Fibroblast of lung (primary cell): ENCODE results near the gene RASSF4. TPM values are rescaled to one million over a fixed set of nuclear protein-coding genes. Genes with fewer than 3 reads are reported as not detected.
A peak's percentile ranks its signal among the peaks of the same experiment; 100 is the strongest.

Experiments
- DNase-seq, 2 donors: peaks; one replicate each; pipeline versions ENCODE4 v3.0.0 to v3.0.0-alpha.2; 2010; ENCODE audit warnings: low read depth in 2 of 2
- H2AFZ ChIP-seq: 2 replicates; pipeline ENCODE4 v1.5.1; 2012; ENCODE audit warnings: low read length, control low read depth, inconsistent platforms
- H3K27ac ChIP-seq: 2 replicates; pipeline ENCODE4 v1.5.1; 2011; ENCODE audit warnings: low read length, control low read depth; ENCODE audit not compliant: insufficient read depth
- H3K27me3 ChIP-seq: 2 replicates; pipeline ENCODE4 v1.5.1; 2011; ENCODE audit warnings: mild to moderate bottlenecking, low read length; ENCODE audit not compliant: control insufficient read depth, insufficient read depth
- H3K36me3 ChIP-seq: 2 replicates; pipeline ENCODE4 v1.5.1; 2011; ENCODE audit warnings: low read length; ENCODE audit not compliant: control insufficient read depth, insufficient read depth
- H3K4me1 ChIP-seq: 2 replicates; pipeline ENCODE4 v1.5.1; 2011; ENCODE audit warnings: low read length; ENCODE audit not compliant: control insufficient read depth, insufficient read depth; ENCODE audit errors: extremely low read depth
- H3K4me2 ChIP-seq: 2 replicates; pipeline ENCODE4 v1.5.1; 2011; ENCODE audit warnings: low read length, control low read depth; ENCODE audit not compliant: insufficient read depth; ENCODE audit errors: extremely low read depth
- H3K4me3 ChIP-seq, 4 experiments: fragments of 200-600 bp in 1 of 4; sonication (generic) in 1 of 4; replicated peaks in 1 of 4; 2 replicates each; pipeline ENCODE4 v1.5.1; 2011 to 2016; ENCODE audit warnings: low read length in 4 of 4, low read depth in 3 of 4, mild to moderate bottlenecking in 3 of 4, control low read depth in 2 of 4, inconsistent platforms in 1 of 4, mixed read lengths in 1 of 4; ENCODE audit not compliant: insufficient read depth in 1 of 4; ENCODE audit errors: control extremely low read depth in 1 of 4
- H3K79me2 ChIP-seq: 2 replicates; pipeline ENCODE4 v1.5.1; 2012; ENCODE audit warnings: mild to moderate bottlenecking, low read length, inconsistent platforms; ENCODE audit not compliant: control insufficient read depth, insufficient read depth
- H3K9ac ChIP-seq: 2 replicates; pipeline ENCODE4 v1.5.1; 2011; ENCODE audit warnings: mild to moderate bottlenecking, low read length, control low read depth; ENCODE audit not compliant: insufficient read depth
- H3K9me3 ChIP-seq: 2 replicates; pipeline ENCODE4 v1.5.1; 2012; ENCODE audit warnings: low read depth, low read length; ENCODE audit not compliant: control insufficient read depth, insufficient read depth
- H4K20me1 ChIP-seq: 2 replicates; pipeline ENCODE4 v1.5.1; 2011; ENCODE audit warnings: low read length; ENCODE audit not compliant: control insufficient read depth, insufficient read depth; ENCODE audit errors: extremely low read depth
- CTCF ChIP-seq, 2 donors: IDR thresholded peaks in 1 of 2; conservative IDR thresholded peaks in 1 of 2; 1 replicate in 1 of 2; 2 replicates in 1 of 2; pipeline ENCODE4 v1.5.1; 2011 to 2012; ENCODE audit warnings: low read length in 2 of 2, control low read depth in 1 of 2, inconsistent platforms in 1 of 2, low read depth in 1 of 2, mild to moderate bottlenecking in 1 of 2
- EZH2 ChIP-seq: IDR thresholded peaks from 2 replicates; pipeline ENCODE4 v1.5.1; 2012; ENCODE audit warnings: low read length, control low read depth, mild to moderate bottlenecking; ENCODE audit errors: missing control alignments
- polyA plus RNA-seq, 2 donors: library from polyadenylated mRNA; depleted of rRNA in 1 of 2; stranded (reverse) in 1 of 2; unstranded in 1 of 2; fragments of >200 nt; gene quantifications; 2 replicates each; pipeline ENCODE4 v1.2.1, GENCODE V29; 2011 to 2012; ENCODE audit warnings: missing spikeins in 1 of 2
- total RNA-seq: library from RNA; depleted of rRNA; stranded (reverse); fragments of >200 nt; gene quantifications from 2 replicates; pipeline ENCODE4 v1.2.1, GENCODE V29; 2014

RASSF4 gene
- total and polyA plus RNA-seq, 2 donors (not counting 1 experiment from before 2014, with no cell fraction given) = 6.4 to 11.4 TPM

GRCh38 chr10:45001381-45002148 lies 42.0 kb downstream of the RASSF4 start:
- Histone ChIP-seq H3K79me2 (peaks cover 17% of the 10 kb centered on the region), H3K9ac (peak overlapping the region; percentile 85), H2AFZ (peak overlapping the region; percentile 85), H3K4me1 (peaks cover 3% of the 10 kb centered on the region), H4K20me1 (no peaks in the 10 kb centered on the region), H3K4me2 (peak overlapping the region; percentile 98), H3K27me3 (no peaks in the 10 kb centered on the region), H3K27ac (peak overlapping the region; percentile 88), H3K36me3 (peaks cover 2% of the 10 kb centered on the region), H3K4me3 (peak overlapping the region; percentile 53 to 86 (median 66)), H3K9me3 (no peaks in the 10 kb centered on the region)
- DNase-seq = peak; percentile 75 to 81
- TF ChIP-seq CTCF (conservative IDR thresholded peaks at IDR 0.05 in 1 of 2, IDR thresholded peaks at IDR 0.05 in 1 of 2; ENCODE audit: low read depth in 1 of 2, low read length in 2 of 2) = peak in 1 of 2 donors; percentile 27
- no peak for TF ChIP-seq EZH2

GRCh38 chr10:45003432-45004000 lies 43.9 kb downstream of the RASSF4 start:
- Histone ChIP-seq H3K36me3 (peaks cover 2% of the 10 kb centered on the region), H3K79me2 (peaks cover 17% of the 10 kb centered on the region), H3K9ac (no peak overlapping the region), H4K20me1 (no peaks in the 10 kb centered on the region), H3K4me1 (no peaks in the 10 kb centered on the region), H2AFZ (no peak overlapping the region), H3K27me3 (no peaks in the 10 kb centered on the region), H3K4me2 (no peak overlapping the region), H3K4me3 (no peak overlapping the region), H3K27ac (no peak overlapping the region), H3K9me3 (no peaks in the 10 kb centered on the region)
- no peak for DNase-seq
- TF ChIP-seq EZH2 = no peak
- TF ChIP-seq CTCF (conservative IDR thresholded peaks at IDR 0.05 in 1 of 2, IDR thresholded peaks at IDR 0.05 in 1 of 2; ENCODE audit: low read depth in 1 of 2, low read length in 2 of 2) = no peak

GRCh38 chr10:45004661-45005060 lies 45.1 kb downstream of the RASSF4 start:
- DNase-seq = no peak
- Histone ChIP-seq H3K79me2 (peaks cover 17% of the 10 kb centered on the region), H3K4me3 (no peak overlapping the region), H3K36me3 (peaks cover 2% of the 10 kb centered on the region), H4K20me1 (no peaks in the 10 kb centered on the region), H2AFZ (no peak overlapping the region), H3K27ac (no peak overlapping the region), H3K9me3 (no peaks in the 10 kb centered on the region), H3K27me3 (no peaks in the 10 kb centered on the region), H3K4me2 (no peak overlapping the region), H3K4me1 (no peaks in the 10 kb centered on the region), H3K9ac (no peak overlapping the region)
- TF ChIP-seq CTCF (conservative IDR thresholded peaks at IDR 0.05 in 1 of 2, IDR thresholded peaks at IDR 0.05 in 1 of 2; ENCODE audit: low read depth in 1 of 2, low read length in 2 of 2) = no peak
- no peak for TF ChIP-seq EZH2
